Measurements from ENCODE around the gene CDX2. TPM values are rescaled to one million over a fixed set of nuclear protein-coding genes. Genes with fewer than 3 reads are reported as not detected.
A peak's percentile ranks its signal among the peaks of the same experiment; 100 is the strongest.

Gene CDX2
- total RNA-seq, 2 donors from 2014 or later, result not detected

GRCh38 chr13:27970382-27971235, 1.5 kb upstream of the CDX2 start:
- Histone ChIP-seq H3K27me3 (replicated peaks; ENCODE audit: insufficient read depth) (peaks cover 7% of the 10 kb centered on the region), H3K4me3 (no peak overlapping the region), H3K27ac (no peak overlapping the region)

GRCh38 chr13:27969866-27970229, 733 bp upstream of the CDX2 start:
- DNase-seq (ENCODE audit: low spot score) (no peak), ATAC-seq (ENCODE audit: insufficient number of reproducible peaks, low FRiP score, low read depth) (no peak)
- Histone ChIP-seq H3K4me3 (no peak overlapping the region), H3K27ac (no peak overlapping the region), H3K27me3 (replicated peaks; ENCODE audit: insufficient read depth) (peaks cover 7% of the 10 kb centered on the region), H3K9me3 (no peaks in the 10 kb centered on the region), H3K4me1 (ENCODE audit: control insufficient read depth in 1 of 2, low read depth in 2 of 2) (peaks cover 4 to 16% of the 10 kb centered on the region in 2 donors), H3K36me3 (no peaks in the 10 kb centered on the region)
- no peak for TF ChIP-seq CTCF (IDR thresholded peaks at IDR 0.05)

More at GRCh38 chr13:27970382-27971235, 1.5 kb upstream of the CDX2 start:
- Histone ChIP-seq H3K36me3 (no peaks in the 10 kb centered on the region), H3K4me1 (ENCODE audit: control insufficient read depth in 1 of 2, low read depth in 2 of 2) (peaks cover 4 to 18% of the 10 kb centered on the region in 2 donors), H3K9me3 (no peaks in the 10 kb centered on the region)
- no peak for ATAC-seq (ENCODE audit: insufficient number of reproducible peaks, low FRiP score, low read depth)
- no peak for DNase-seq (ENCODE audit: low spot score)
- no peak for TF ChIP-seq CTCF (IDR thresholded peaks at IDR 0.05)

- H3K4me1 ChIP-seq (ENCODE audit: control insufficient read depth in 1 of 2, low read depth in 2 of 2), result peaks cover 4 to 16% of the 10 kb centered on the region in 2 donors
- no peak for TF ChIP-seq CTCF (IDR thresholded peaks at IDR 0.05)
- H3K27me3 ChIP-seq (replicated peaks; ENCODE audit: insufficient read depth), result peaks cover 7% of the 10 kb centered on the region
- H3K4me3 ChIP-seq, result peak overlapping the region; percentile 31
- no peak for DNase-seq (ENCODE audit: low spot score)
- H3K36me3 ChIP-seq, result no peaks in the 10 kb centered on the region
- no peak overlapping the region for H3K27ac ChIP-seq
- ATAC-seq (ENCODE audit: insufficient number of reproducible peaks, low FRiP score, low read depth), result no peak
- H3K9me3 ChIP-seq, result no peaks in the 10 kb centered on the region
Observed at GRCh38 chr13:27968316-27969081, 616 bp downstream of the CDX2 start.

GRCh38 chr13:27967736-27968315, 1.3 kb downstream of the CDX2 start:
- no peak for ATAC-seq (ENCODE audit: insufficient number of reproducible peaks, low FRiP score, low read depth)
- Histone ChIP-seq H3K4me3 (peak overlapping the region; percentile 31), H3K4me1 (ENCODE audit: control insufficient read depth in 1 of 2, low read depth in 2 of 2) (peaks cover 4 to 16% of the 10 kb centered on the region in 2 donors), H3K36me3 (no peaks in the 10 kb centered on the region), H3K9me3 (no peaks in the 10 kb centered on the region), H3K27ac (no peak overlapping the region), H3K27me3 (replicated peaks; ENCODE audit: insufficient read depth) (peaks cover 7% of the 10 kb centered on the region)
- no peak for TF ChIP-seq CTCF (IDR thresholded peaks at IDR 0.05)
- DNase-seq (ENCODE audit: low spot score), result no peak

GRCh38 chr13:27967203-27967735, 1.8 kb downstream of the CDX2 start:
- no peak overlapping the region for H3K27ac ChIP-seq
- no peak for TF ChIP-seq CTCF (IDR thresholded peaks at IDR 0.05)
- DNase-seq (ENCODE audit: low spot score) (no peak), ATAC-seq (ENCODE audit: insufficient number of reproducible peaks, low FRiP score, low read depth) (no peak)
- no peaks in the 10 kb centered on the region for H3K36me3 ChIP-seq
- peaks cover 7% of the 10 kb centered on the region for H3K27me3 ChIP-seq (replicated peaks; ENCODE audit: insufficient read depth)
- no peak overlapping the region for H3K4me3 ChIP-seq
- H3K4me1 ChIP-seq (ENCODE audit: control insufficient read depth in 1 of 2, low read depth in 2 of 2), result peaks cover 4 to 16% of the 10 kb centered on the region in 2 donors
- H3K9me3 ChIP-seq, result no peaks in the 10 kb centered on the region
